ENCODE data around the gene PPP1R36.

The PPP1R36 gene

GRCh38 chr14:64510825-64511671 is 38.7 kb upstream of the PPP1R36 start:
- H3K27ac ChIP-seq = peak overlapping the region; percentile 84; the same call in 1 of the 2 replicates
- TF ChIP-seq CTCF (conservative IDR thresholded peaks at IDR 0.05) = peak; percentile 92

GRCh38 chr14:64513271-64513670 is 36.5 kb upstream of the PPP1R36 start:
- no peak for TF ChIP-seq CTCF (conservative IDR thresholded peaks at IDR 0.05)
- peak overlapping the region; percentile 84 for H3K27ac ChIP-seq

GRCh38 chr14:64515053-64515452 is 34.7 kb upstream of the PPP1R36 start:
- peak overlapping the region; percentile 84 for H3K27ac ChIP-seq
- no peak for TF ChIP-seq CTCF (conservative IDR thresholded peaks at IDR 0.05)

- no peak for TF ChIP-seq CTCF (conservative IDR thresholded peaks at IDR 0.05)
- peak overlapping the region; percentile 84 for H3K27ac ChIP-seq
Measured at GRCh38 chr14:64516969-64517368, 32.8 kb upstream of the PPP1R36 start.

- H3K27ac ChIP-seq = peak overlapping the region; percentile 7; the same call in 1 of the 2 replicates
Measured at GRCh38 chr14:64517667-64518066, 32.1 kb upstream of the PPP1R36 start.

- H3K27ac ChIP-seq = peak overlapping the region; percentile 7; the same call in 1 of the 2 replicates
- TF ChIP-seq CTCF (conservative IDR thresholded peaks at IDR 0.05) = no peak
Measured at GRCh38 chr14:64518229-64518628, 31.5 kb upstream of the PPP1R36 start.

GRCh38 chr14:64520699-64521098 is 29.1 kb upstream of the PPP1R36 start:
- no peak overlapping the region for H3K27ac ChIP-seq
- no peak for TF ChIP-seq CTCF (conservative IDR thresholded peaks at IDR 0.05)
